ENCODE measurements around the gene OOSP4B. TPM values are rescaled to one million over a fixed set of nuclear protein-coding genes. Genes with fewer than 3 reads are reported as not detected.
"Not testable (repeated sequence)": the region's sequence is repeated elsewhere in the genome, so short reads cannot be mapped to it uniquely, and the experiment has no call there.

The OOSP4B gene
- total and polyA plus RNA-seq, 9 donors = 0.70 TPM; not detected in 8

GRCh38 chr11:59981106-59981770 lies 35.7 kb upstream of the OOSP4B start:
- Histone ChIP-seq H3K4me1 (ENCODE audit: insufficient read depth) (no peaks in the 10 kb centered on the region), H3K4me3 (no peak overlapping the region), H3K36me3 (no peaks in the 10 kb centered on the region), H3K27ac (no peak overlapping the region), H3K27me3 (no peaks in the 10 kb centered on the region), H3K9me3 (no peaks in the 10 kb centered on the region)
- WGBS, 3 donors = 92 to 97% (median 96%) methylated on average over 4 of the region's 4 CpGs
- TF ChIP-seq POLR2A (IDR thresholded peaks at IDR 0.05) = no peak
- no peak for TF ChIP-seq CTCF (IDR thresholded peaks at IDR 0.05)
- no peak for TF ChIP-seq EP300 (IDR thresholded peaks at IDR 0.05)
- DNase-seq = no peak
- intact Hi-C loops (cut with DNase I) = no loop called here

DNA sequence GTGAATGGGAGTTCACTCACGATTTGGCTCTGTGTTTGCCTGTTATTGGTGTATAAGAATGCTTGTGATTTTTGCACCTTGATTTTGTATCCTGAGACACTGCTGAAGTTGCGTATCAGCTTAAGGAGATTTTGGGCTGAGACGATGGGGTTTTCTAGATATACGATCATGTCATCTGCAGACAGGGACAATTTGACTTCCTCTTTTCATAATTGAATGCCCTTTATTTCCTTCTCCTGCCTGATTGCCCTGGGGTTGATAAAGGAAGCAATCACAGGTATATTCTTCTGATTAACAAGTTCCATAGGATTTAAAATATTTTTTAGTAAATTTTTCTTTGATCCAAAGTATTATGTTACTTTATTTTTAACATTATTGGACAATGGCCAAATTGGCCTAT lies 34.9 kb upstream of the OOSP4B start:
- H3K36me3 ChIP-seq; H3K27ac ChIP-seq; H3K9me3 ChIP-seq; DNase-seq; intact Hi-C loops (cut with DNase I); H3K4me3 ChIP-seq; H3K4me1 ChIP-seq (ENCODE audit: insufficient read depth); H3K27me3 ChIP-seq: not testable (repeated sequence)
- WGBS, 3 donors = 74 to 77% (median 74%) methylated on average over 4 of the region's 4 CpGs

GRCh38 chr11:59983212-59983611 lies 33.8 kb upstream of the OOSP4B start:
- H3K4me3 ChIP-seq = no peak overlapping the region
- H3K27ac ChIP-seq = no peak overlapping the region
- DNase-seq = no peak
- intact Hi-C loops (cut with DNase I) = no loop called here
- no peaks in the 10 kb centered on the region for H3K4me1 ChIP-seq (ENCODE audit: insufficient read depth)
- WGBS, 3 donors = 83 to 92% (median 87%) methylated on average over 1 of the region's 1 CpG
- H3K27me3 ChIP-seq = no peaks in the 10 kb centered on the region
- H3K9me3 ChIP-seq = no peaks in the 10 kb centered on the region
- TF ChIP-seq EP300 (IDR thresholded peaks at IDR 0.05) (no peak), POLR2A (IDR thresholded peaks at IDR 0.05) (no peak), CTCF (IDR thresholded peaks at IDR 0.05) (no peak)
- H3K36me3 ChIP-seq = no peaks in the 10 kb centered on the region

DNA sequence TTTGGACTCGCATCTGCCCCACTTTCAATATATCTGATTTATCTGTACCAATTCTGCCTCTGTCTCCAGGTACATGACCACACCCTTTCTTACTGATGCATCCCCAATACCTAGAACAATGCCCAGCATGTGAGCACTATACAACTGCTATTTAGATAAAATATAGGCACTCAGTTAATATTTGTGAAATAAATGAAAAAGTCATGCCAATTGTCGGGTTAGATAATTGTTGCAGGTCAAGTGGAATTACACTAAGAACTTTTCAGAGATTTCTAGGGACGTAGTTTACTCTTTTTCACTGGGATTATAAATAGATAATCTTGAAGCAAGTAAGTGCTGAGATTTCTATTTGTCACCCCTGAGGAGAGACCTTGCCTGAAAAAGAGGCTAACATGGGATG lies 32.6 kb upstream of the OOSP4B start:
- DNase-seq = no peak
- H3K4me1 ChIP-seq (ENCODE audit: insufficient read depth) = no peaks in the 10 kb centered on the region
- TF ChIP-seq POLR2A (IDR thresholded peaks at IDR 0.05) (no peak), CTCF (IDR thresholded peaks at IDR 0.05) (no peak), EP300 (IDR thresholded peaks at IDR 0.05) (no peak)
- 86 to 94% (median 92%) methylated on average over 3 of the region's 3 CpGs for WGBS, 3 donors
- H3K9me3 ChIP-seq = no peaks in the 10 kb centered on the region
- no peaks in the 10 kb centered on the region for H3K27me3 ChIP-seq
- H3K4me3 ChIP-seq = no peak overlapping the region
- no peak overlapping the region for H3K27ac ChIP-seq
- intact Hi-C loops (cut with DNase I) = no loop called here
- no peaks in the 10 kb centered on the region for H3K36me3 ChIP-seq

- intact Hi-C loops (cut with DNase I) = no loop called here
- H3K9me3 ChIP-seq = no peaks in the 10 kb centered on the region
- TF ChIP-seq CTCF (IDR thresholded peaks at IDR 0.05) (no peak), EP300 (IDR thresholded peaks at IDR 0.05) (no peak), POLR2A (IDR thresholded peaks at IDR 0.05) (no peak)
- no peaks in the 10 kb centered on the region for H3K36me3 ChIP-seq
- no peak overlapping the region for H3K4me3 ChIP-seq
- DNase-seq = no peak
- H3K27ac ChIP-seq = no peak overlapping the region
- no peaks in the 10 kb centered on the region for H3K27me3 ChIP-seq
- H3K4me1 ChIP-seq (ENCODE audit: insufficient read depth) = no peaks in the 10 kb centered on the region
- WGBS, 3 donors = 55 to 74% (median 68%) methylated on average over 1 of the region's 1 CpG
Observed at GRCh38 chr11:59990421-59990820, 26.6 kb upstream of the OOSP4B start.

Data from ovary (tissue), 9 donors.